HG03378 (cell line): ENCODE measurements around the gene LRRK1.
"Not testable (repeated sequence)": the region's sequence is repeated elsewhere in the genome, so short reads cannot be mapped to it uniquely, and the experiment has no call there.

ENCODE experiments used
- ATAC-seq: cut with Tn5 transposase; IDR thresholded peaks from one replicate; pipeline ENCODE4 v1.9.1; 2021; ENCODE audit warnings: mild to moderate bottlenecking, moderate library complexity; ENCODE audit not compliant: unreplicated experiment

Gene LRRK1

DNA sequence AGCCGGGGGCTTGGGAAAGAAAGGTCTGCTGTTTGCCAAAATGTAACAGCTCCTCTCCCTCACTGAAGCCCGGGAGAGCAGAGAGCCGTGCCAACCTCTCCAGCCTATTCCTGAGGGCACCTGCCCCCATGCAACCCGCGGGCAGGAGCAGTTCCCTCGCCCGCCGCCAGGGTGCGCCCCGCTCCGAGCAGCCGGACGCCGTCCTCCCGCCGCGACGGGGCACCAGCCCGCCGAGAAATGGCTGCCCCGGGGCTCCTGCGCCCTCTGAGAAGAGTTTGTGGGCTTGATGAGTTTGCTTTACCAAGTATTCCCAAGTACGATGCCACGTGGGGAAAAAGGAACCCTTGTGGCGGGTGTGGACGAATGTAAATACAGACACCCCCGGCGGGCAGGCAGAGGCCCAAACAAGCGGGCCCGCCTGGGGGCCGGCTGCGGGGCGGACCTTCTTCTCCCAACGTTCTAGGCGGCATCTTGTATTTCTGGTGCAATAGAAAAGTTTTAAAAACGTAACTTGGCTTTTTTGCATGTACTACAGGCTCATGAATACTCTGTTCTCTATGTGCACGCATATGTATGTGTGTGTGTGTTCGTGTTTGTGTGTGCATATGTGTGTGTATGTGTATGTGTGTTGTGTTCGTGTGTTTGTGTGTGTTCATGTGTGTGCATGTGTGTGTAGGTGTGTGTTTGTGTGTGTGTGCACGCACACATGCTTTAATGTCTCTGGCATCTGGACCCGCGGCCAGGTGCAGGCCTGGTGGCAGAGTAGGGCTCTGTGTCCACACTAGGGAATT lies 169.8 kb downstream of the LRRK1 start:
- no peak for ATAC-seq

DNA sequence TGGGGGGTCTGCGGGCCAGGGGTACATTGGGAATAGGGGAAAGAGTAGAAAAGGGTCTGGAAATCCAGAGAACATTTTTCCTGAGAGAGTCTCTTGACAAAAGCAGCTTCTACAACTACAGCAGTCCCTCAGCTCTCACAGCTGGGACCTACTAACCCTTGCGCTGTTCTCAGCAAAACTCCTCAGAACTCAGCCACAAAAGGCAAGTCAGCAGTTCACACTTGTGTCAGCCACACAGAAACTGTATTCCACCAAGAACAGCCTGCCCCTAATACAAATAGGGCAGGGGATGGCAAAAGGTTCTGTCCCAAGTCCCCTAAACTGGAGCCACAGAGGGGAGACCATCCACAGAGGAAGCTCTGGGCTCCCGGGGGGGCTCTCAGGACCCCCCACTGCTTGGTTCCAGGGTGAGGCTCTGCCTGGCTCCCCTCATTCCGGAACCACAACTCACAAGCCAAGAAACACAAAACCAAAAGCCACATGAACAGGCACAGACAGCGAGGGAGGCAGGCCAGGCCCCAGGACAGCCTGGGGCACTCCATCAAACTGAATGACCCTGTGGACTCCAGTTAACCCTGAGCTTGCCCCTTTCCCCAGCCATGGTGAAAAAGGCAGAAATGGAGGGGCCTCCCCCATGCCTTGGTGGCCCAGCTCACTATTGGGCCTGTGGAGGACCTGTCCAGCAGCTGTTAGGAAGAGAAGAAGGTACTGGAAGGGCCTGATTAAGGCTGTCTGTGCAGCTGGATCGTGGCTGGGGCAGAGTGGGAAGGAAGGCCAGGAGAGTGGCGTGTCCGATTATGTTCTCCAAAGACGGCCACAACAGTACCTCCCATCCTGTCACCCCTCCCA lies 170.6 kb downstream of the LRRK1 start:
- no peak for ATAC-seq

DNA sequence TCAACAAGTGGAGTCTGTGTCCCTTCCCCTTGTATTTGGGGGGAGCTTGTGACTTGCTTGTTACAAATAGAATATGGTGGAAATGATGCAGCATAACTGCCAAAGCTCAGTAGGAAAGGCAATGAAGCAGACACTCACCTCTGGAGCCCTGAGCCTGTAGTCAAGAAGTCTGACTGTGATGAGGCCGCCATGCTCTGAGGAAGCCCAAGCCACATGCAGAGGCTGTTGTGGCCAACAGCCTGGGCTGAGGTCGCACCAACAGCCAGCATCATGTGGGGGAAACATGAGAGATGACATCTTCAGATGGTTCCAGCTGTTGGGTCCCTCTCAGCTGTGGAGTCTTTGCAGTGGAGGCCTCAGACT lies 171.3 kb downstream of the LRRK1 start:
- no peak for ATAC-seq

GRCh38 chr15:101091080-101092017 lies 172.2 kb downstream of the LRRK1 start:
- no peak for ATAC-seq

DNA sequence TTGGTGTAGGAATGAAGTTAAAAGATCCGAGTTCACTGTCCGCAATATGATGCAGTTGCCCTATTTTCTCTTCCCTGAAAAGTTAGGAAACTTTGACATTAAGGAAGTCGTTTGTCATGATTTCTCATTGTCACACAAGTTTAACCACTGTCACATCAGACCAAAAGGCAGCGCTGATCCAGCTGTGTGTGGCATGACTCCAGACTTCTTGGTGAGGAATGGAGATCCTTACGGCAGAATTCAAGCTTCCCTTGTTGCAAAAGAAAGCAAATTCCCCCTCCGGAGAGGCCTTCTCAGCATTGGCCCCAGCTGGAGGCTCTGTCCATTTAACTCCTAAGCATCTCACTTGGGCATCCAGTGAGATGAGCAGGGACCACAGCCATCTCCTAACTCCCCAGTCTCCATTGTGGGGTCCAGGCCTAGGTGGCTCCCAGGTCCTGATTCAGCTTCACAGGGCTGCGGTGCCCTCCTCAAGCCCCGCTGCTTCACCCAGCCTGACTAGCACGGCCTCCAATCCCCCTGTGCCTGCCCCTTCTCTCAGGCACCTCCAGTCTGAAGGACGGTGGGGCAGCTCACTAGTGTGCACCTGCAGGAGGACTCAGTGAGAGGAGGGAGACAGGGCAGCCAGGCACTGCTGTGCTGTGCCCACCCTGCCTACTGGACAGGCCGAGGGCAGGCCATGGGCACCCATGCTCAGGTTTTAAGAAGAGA lies 173.2 kb downstream of the LRRK1 start:
- ATAC-seq = no peak

DNA sequence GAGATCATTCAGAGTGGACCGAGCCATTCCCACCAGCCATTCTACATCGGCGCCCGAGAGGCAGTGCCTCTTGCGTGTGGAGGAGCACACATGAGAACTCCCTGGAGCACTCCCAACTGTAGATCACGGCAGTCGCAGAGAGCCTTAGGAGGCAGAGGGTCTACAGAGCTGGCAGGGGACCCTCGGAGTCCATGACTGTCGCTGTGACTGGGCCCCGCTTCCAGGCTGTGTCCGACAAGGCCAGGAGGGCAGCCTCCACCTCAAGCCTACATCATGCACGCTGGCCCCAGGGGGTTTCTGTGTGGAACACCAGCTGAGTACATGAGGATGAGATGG lies 173.7 kb downstream of the LRRK1 start:
- ATAC-seq = no peak

GRCh38 chr15:101093958-101094357 lies 174.8 kb downstream of the LRRK1 start:
- ATAC-seq = no peak

DNA sequence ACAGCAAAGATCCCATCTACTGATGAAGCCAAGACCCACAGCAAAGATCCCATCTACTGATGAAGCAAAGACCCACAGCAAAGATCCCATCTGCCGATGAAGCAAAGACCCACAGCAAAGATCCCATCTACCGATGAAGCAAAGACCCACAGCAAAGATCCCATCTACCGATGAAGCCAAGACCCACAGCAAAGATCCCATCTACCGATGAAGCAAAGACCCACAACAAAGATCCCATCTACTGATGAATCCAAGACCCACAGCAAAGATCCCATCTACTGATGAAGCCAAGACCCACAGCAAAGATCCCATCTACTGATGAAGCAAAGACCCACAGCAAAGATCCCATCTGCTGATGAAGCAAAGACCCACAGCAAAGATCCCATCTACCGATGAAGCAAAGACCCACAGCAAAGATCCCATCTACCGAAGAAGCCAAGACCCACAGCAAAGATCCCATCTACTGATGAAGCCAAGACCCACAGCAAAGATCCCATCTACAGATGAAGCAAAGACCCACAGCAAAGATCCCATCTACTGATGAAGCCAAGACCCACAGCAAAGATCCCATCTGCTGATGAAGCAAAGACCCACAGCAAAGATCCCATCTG lies 176.7 kb downstream of the LRRK1 start:
- ATAC-seq = not testable (repeated sequence)

DNA sequence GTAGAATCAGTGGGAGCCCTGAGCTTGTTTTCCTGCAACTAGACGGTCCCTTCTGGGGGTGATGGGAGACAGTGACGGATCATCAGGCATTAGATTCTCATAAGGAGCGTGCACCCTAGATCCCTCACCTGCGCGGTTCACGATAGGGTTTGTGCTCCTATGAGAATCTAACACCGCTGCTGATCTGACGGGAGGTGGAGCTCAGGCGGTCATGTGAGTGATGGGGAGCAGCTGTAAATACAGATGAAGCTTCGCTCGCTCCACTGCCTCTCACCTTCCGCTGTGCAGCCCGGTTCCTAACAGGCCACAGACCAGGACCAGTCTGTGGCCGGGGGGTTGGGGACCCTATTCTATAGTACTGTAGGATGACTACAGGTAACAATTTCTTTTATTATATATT lies 178.0 kb downstream of the LRRK1 start:
- no peak for ATAC-seq

DNA sequence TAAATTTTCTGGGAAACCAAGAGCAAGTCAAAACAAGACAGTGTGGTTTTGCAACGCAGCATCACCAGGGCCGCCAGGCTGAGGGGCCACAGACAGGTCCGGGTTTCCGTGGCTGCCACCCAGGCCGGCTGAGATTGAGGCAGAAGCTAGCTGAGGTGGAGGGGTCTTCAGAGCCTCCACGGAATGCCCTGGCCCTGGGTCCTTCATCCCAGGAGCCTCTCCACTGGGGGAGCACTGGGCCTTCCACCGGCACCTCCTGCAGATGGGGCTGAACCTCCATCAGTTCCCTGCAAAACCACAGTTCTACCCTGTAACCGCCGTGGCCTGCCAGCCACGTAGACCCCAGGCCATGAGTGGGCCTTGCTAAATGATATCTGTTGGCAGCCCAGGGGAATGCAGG lies 180.0 kb downstream of the LRRK1 start:
- no peak for ATAC-seq

GRCh38 chr15:101100118-101100517 lies 181.0 kb downstream of the LRRK1 start:
- ATAC-seq = no peak

- no peak for ATAC-seq
Measured at GRCh38 chr15:101100593-101101442, 181.7 kb downstream of the LRRK1 start.

DNA sequence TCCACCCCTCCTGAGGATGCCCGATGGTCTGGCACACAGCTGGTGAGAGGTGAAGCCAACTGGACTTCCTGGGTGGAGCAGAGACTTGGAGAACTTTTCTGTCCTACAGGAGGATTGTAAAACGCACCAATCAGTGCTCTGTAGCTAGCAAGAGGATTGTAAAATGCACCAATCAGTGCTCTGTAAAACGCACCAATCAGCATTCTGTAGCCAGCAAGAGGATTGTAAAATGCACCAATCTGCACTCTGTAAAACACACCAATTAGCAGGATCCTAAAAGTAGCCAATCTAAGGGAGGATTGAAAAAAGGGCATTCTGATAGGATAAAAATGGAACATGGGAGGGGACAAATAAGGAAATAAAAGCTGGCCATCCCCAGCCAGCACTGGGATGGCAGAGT lies 182.5 kb downstream of the LRRK1 start:
- ATAC-seq = no peak

- no peak for ATAC-seq
Measured at GRCh38 chr15:101102746-101103145, 183.6 kb downstream of the LRRK1 start.

DNA sequence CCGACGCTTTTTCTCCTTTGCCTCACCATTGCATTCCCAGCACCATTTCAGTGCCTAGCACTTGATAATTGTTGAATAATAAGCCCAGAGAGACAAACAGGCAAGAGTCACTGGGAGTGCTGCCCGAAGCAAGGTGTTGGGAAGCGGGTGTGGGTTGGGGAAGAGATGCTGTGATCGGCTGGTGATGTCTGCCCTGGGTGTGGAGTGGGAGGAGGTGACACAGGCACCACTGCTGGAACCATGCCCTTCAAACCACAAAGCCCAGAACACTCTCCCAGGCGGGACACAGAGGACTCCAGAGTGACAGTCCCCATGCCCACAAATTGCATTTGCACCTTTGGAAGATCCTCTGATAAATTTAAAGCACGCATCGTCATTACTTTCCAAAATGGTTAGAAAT lies 184.4 kb downstream of the LRRK1 start:
- ATAC-seq = no peak

GRCh38 chr15:101104141-101104540 lies 185.0 kb downstream of the LRRK1 start:
- no peak for ATAC-seq

DNA sequence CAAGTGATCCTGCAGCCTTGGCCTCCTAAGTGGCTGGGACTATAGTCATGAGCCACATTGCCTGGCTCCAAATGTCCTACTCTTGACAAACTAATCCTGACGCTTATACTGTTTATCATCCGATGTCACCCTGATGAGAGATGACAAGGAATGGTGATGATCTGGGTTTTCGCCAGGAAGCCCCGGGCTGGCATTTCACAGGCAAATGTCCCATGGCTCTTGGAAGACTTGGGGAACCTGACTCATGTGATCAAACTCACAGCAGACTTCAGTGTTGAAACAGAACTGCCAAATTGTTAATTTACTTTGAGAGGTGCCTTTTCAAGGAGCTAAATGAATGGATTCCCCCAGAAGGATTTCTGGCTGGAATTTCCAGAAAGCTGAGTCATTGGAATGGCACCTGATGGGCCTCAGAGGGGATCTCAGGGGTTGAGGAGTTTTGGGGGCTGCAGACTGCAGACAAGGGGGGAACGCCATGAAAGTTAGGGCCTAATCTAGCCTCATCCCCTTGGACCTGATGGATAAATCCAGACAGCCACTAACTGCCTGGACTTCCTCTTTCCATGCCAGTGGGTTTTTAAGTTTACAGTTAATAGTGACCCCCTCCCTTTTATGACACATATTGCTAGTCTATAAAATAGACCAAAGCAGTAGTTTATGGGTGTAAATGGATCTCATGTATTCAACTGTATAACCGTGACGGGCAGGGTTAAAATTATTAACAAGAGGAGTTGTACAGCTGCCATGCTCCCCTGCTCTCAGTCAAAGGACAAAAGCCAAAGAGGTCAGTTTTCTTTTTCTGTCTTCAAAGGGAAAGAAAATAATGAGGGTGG lies 186.1 kb downstream of the LRRK1 start:
- ATAC-seq = no peak

GRCh38 chr15:101107101-101107500 lies 187.9 kb downstream of the LRRK1 start:
- no peak for ATAC-seq
